Measurements from ENCODE around the gene RNLS.

- TF ChIP-seq FOSL2 (IDR thresholded peaks at IDR 0.05) (no peak), FOSL2 (CRISPR knock-in tag; IDR thresholded peaks at IDR 0.05) (no peak), CHD2 (IDR thresholded peaks at IDR 0.05; ENCODE audit: low read length, partially characterized antibody) (no peak), POLR2A (IDR thresholded peaks at IDR 0.05; ENCODE audit: low read length) (no peak), CTCF (IDR thresholded peaks at IDR 0.05) (no peak)
Measured at GRCh38 chr10:88270061-88270808, 312.9 kb downstream of the RNLS start.
